Measurements from ENCODE around the gene CD14. TPM values are rescaled to one million over a fixed set of nuclear protein-coding genes. Genes with fewer than 3 reads are reported as not detected.
A peak's percentile ranks its signal among the peaks of the same experiment; 100 is the strongest.

Gene CD14
- total RNA-seq (2021) (0.41 and 0.48 TPM in 2 replicates), Bru-seq, nascent RNA (percentile 29 among the genes with signal in this experiment), BruChase-seq, experiment 1, labeled RNA remaining after a 2-hour chase (percentile 44 among the genes with signal in this experiment), BruChase-seq, experiment 2, labeled RNA remaining after a 6-hour chase (percentile 51 among the genes with signal in this experiment)
- long read RNA-seq = 0 reads

DNA sequence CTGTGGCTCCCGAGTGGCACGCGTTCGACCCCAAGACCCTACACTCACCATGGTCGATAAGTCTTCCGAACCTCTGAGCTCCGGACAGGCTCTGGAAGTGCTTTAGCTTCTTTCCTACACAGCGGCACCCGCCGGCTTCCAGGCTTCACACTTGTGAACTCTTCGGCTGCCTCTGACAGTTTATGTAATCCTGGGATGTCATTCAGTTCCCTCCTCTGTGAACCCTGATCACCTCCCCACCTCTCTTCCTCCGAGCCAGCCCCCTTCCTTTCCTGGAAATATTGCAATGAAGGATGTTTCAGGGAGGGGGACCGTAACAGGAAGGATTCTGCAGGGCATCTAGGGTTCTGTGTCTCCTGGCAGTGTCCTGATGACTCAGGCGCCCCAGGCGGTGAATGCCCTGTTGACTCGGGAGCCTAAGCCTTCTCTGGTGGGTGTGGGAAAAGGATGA is at the start of gene CD14:
CD14 (minus strand) TSS at position 155 of the 451 bp plus-strand sequence; CDS start at position 51, 104 bp downstream.
- peaks cover 9% of the 10 kb centered on the region for H3K9me3 ChIP-seq (ENCODE audit: low read depth, low read length, poor library complexity, severe bottlenecking)
- ChIA-PET POLR2A (ENCODE audit: low non-redundant PET) (no interaction called here), CTCF (no interaction called here)
- no peaks in the 10 kb centered on the region for H3K4me1 ChIP-seq (ENCODE audit: insufficient read depth, low read length, poor library complexity, severe bottlenecking)
- H3K36me3 ChIP-seq (ENCODE audit: insufficient read depth, low read length, poor library complexity, severe bottlenecking) = no peaks in the 10 kb centered on the region
- peak; percentile 38 for DNase-seq (ENCODE audit: low spot score)
- no peak for TF ChIP-seq CTCF (conservative IDR thresholded peaks at IDR 0.05; ENCODE audit: low read depth, low read length)
- no peak for TF ChIP-seq EZH2 (IDR thresholded peaks at IDR 0.05; ENCODE audit: borderline replicate concordance, low read depth, low read length, poor library complexity, severe bottlenecking)
- no peak within 1 kb of the TSS for H3K27ac ChIP-seq (ENCODE audit: low read depth, low read length, poor library complexity, severe bottlenecking)
- peaks cover 17% of the 10 kb centered on the region for H3K27me3 ChIP-seq (replicated peaks; ENCODE audit: insufficient read depth, low read depth, low read length, poor library complexity)
- BruUV-seq (replicated peaks) = no TSS peak
- intact Hi-C loops (cut with micrococcal nuclease; ENCODE audit: unreplicated experiment) = no loop called here
- H3K4me3 ChIP-seq (ENCODE audit: low read depth, low read length, poor library complexity, severe bottlenecking) = peak within 1 kb of the TSS; percentile 40

- H3K36me3 ChIP-seq (ENCODE audit: insufficient read depth, low read length, poor library complexity, severe bottlenecking) = peaks cover 52% of the 10 kb centered on the region
- intact Hi-C loops (cut with micrococcal nuclease; ENCODE audit: unreplicated experiment) = no loop called here
- BruUV-seq (replicated peaks) = no TSS peak
- DNase-seq (ENCODE audit: low spot score) = no peak
- H3K27ac ChIP-seq (ENCODE audit: low read depth, low read length, poor library complexity, severe bottlenecking) = no peak overlapping the region
- no peaks in the 10 kb centered on the region for H3K4me1 ChIP-seq (ENCODE audit: insufficient read depth, low read length, poor library complexity, severe bottlenecking)
- TF ChIP-seq CTCF (conservative IDR thresholded peaks at IDR 0.05; ENCODE audit: low read depth, low read length) (no peak), EZH2 (IDR thresholded peaks at IDR 0.05; ENCODE audit: borderline replicate concordance, low read depth, low read length, poor library complexity, severe bottlenecking) (no peak)
- CTCF ChIA-PET = no interaction called here
- H3K9me3 ChIP-seq (ENCODE audit: low read depth, low read length, poor library complexity, severe bottlenecking) = no peaks in the 10 kb centered on the region
- no peak overlapping the region for H3K4me3 ChIP-seq (ENCODE audit: low read depth, low read length, poor library complexity, severe bottlenecking)
- POLR2A ChIA-PET (ENCODE audit: low non-redundant PET) = no interaction called here
- no peaks in the 10 kb centered on the region for H3K27me3 ChIP-seq (replicated peaks; ENCODE audit: insufficient read depth, low read depth, low read length, poor library complexity)
These were observed 46.0 kb upstream of the CD14 start for GRCh38 chr5:140678993-140679392.

- H3K36me3 ChIP-seq (ENCODE audit: insufficient read depth, low read length, poor library complexity, severe bottlenecking) = peaks cover 62% of the 10 kb centered on the region
- no peak for DNase-seq (ENCODE audit: low spot score)
- H3K4me3 ChIP-seq (ENCODE audit: low read depth, low read length, poor library complexity, severe bottlenecking) = no peak overlapping the region
- CTCF ChIA-PET = no interaction called here
- intact Hi-C loops (cut with micrococcal nuclease; ENCODE audit: unreplicated experiment) = no loop called here
- no peaks in the 10 kb centered on the region for H3K9me3 ChIP-seq (ENCODE audit: low read depth, low read length, poor library complexity, severe bottlenecking)
- TF ChIP-seq EZH2 (IDR thresholded peaks at IDR 0.05; ENCODE audit: borderline replicate concordance, low read depth, low read length, poor library complexity, severe bottlenecking) (no peak), CTCF (conservative IDR thresholded peaks at IDR 0.05; ENCODE audit: low read depth, low read length) (no peak)
- no peaks in the 10 kb centered on the region for H3K4me1 ChIP-seq (ENCODE audit: insufficient read depth, low read length, poor library complexity, severe bottlenecking)
- no TSS peak for BruUV-seq (replicated peaks)
- H3K27ac ChIP-seq (ENCODE audit: low read depth, low read length, poor library complexity, severe bottlenecking) = no peak overlapping the region
- no peaks in the 10 kb centered on the region for H3K27me3 ChIP-seq (replicated peaks; ENCODE audit: insufficient read depth, low read depth, low read length, poor library complexity)
- POLR2A ChIA-PET (ENCODE audit: low non-redundant PET) = no interaction called here
These were observed 45.0 kb upstream of the CD14 start for GRCh38 chr5:140677947-140678346.
